ENCODE data around the gene XPR1.
"Not testable (repeated sequence)": the region's sequence is repeated elsewhere in the genome, so short reads cannot be mapped to it uniquely, and the experiment has no call there.

XPR1 gene

GRCh38 chr1:180674603-180675530, 43.0 kb downstream of the XPR1 start:
- TF ChIP-seq CTCF (IDR thresholded peaks at IDR 0.05; ENCODE audit: low read depth, low read length), result no peak
- no peaks in the 10 kb centered on the region for H3K9me3 ChIP-seq
- H3K4me3 ChIP-seq (ENCODE audit: low read depth, low read length), result no peak overlapping the region
- H3K36me3 ChIP-seq, result no peaks in the 10 kb centered on the region
- no peaks in the 10 kb centered on the region for H3K4me1 ChIP-seq
- no peak for DNase-seq
- no peaks in the 10 kb centered on the region for H3K27me3 ChIP-seq

GRCh38 chr1:180675586-180675985, 43.8 kb downstream of the XPR1 start:
- DNase-seq, result no peak
- Histone ChIP-seq H3K27me3 (no peaks in the 10 kb centered on the region), H3K4me3 (ENCODE audit: low read depth, low read length) (no peak overlapping the region), H3K36me3 (no peaks in the 10 kb centered on the region), H3K4me1 (0 out of 2 replicates have a peak, but pooled peaks cover under 1% of the 10 kb centered on the region), H3K9me3 (no peaks in the 10 kb centered on the region)
- TF ChIP-seq CTCF (IDR thresholded peaks at IDR 0.05; ENCODE audit: low read depth, low read length), result no peak

GRCh38 chr1:180680558-180681144, 48.8 kb downstream of the XPR1 start:
- H3K4me1 ChIP-seq, result 0 out of 2 replicates have a peak, but pooled peaks cover 2% of the 10 kb centered on the region
- TF ChIP-seq CTCF (IDR thresholded peaks at IDR 0.05; ENCODE audit: low read depth, low read length), result no peak
- no peaks in the 10 kb centered on the region for H3K27me3 ChIP-seq
- H3K9me3 ChIP-seq, result no peaks in the 10 kb centered on the region; the same call in 1 of the 2 replicates
- no peak for DNase-seq
- peaks cover 8% of the 10 kb centered on the region; the same call in 1 of the 2 replicates for H3K36me3 ChIP-seq
- H3K4me3 ChIP-seq (ENCODE audit: low read depth, low read length), result no peak overlapping the region

GRCh38 chr1:180683117-180683516, 51.3 kb downstream of the XPR1 start:
- not testable (repeated sequence) for H3K4me1 ChIP-seq; DNase-seq; H3K9me3 ChIP-seq; H3K36me3 ChIP-seq; H3K27me3 ChIP-seq; H3K4me3 ChIP-seq (ENCODE audit: low read depth, low read length)

GRCh38 chr1:180691322-180691913, 59.6 kb downstream of the XPR1 start:
- H3K4me3 ChIP-seq (ENCODE audit: low read depth, low read length), result no peak overlapping the region
- H3K36me3 ChIP-seq, result no peaks in the 10 kb centered on the region
- no peak for TF ChIP-seq CTCF (IDR thresholded peaks at IDR 0.05; ENCODE audit: low read depth, low read length)
- DNase-seq, result no peak
- no peaks in the 10 kb centered on the region for H3K27me3 ChIP-seq
- no peaks in the 10 kb centered on the region for H3K9me3 ChIP-seq
- H3K4me1 ChIP-seq, result peaks cover 18% of the 10 kb centered on the region

GRCh38 chr1:180693564-180694244, 61.9 kb downstream of the XPR1 start:
- H3K27me3 ChIP-seq, result no peaks in the 10 kb centered on the region
- no peaks in the 10 kb centered on the region for H3K36me3 ChIP-seq
- no peak overlapping the region for H3K4me3 ChIP-seq (ENCODE audit: low read depth, low read length)
- H3K9me3 ChIP-seq, result no peaks in the 10 kb centered on the region; the same call in 1 of the 2 replicates
- no peak for TF ChIP-seq CTCF (IDR thresholded peaks at IDR 0.05; ENCODE audit: low read depth, low read length)
- peaks cover 18% of the 10 kb centered on the region for H3K4me1 ChIP-seq
- DNase-seq, result no peak

All from BE2C (cell line).